HEK293T (cell line): Measurements from ENCODE around the gene AHDC1.

Experiments used
- CTCF ChIA-PET: fragments of 350-600 bp; formaldehyde crosslinking; extraction: SDS; loops from one replicate; lab custom pipeline; 2021; ENCODE audit warnings: antibody characterized with exemption, inconsistent platforms; lab: Yijun Ruan, JAX
- POLR2A ChIA-PET: fragments of 350-600 bp; formaldehyde crosslinking; extraction: SDS; loops from one replicate; lab custom pipeline; 2020; ENCODE audit warnings: antibody characterized with exemption, inconsistent platforms; lab: Yijun Ruan, JAX
- DNase-seq: peaks from one replicate; pipeline ENCODE4 v3.0.0; 2012; ENCODE audit warnings: mixed read lengths; ENCODE audit errors: extremely low spot score
- ARNT ChIP-seq: fragments of 450-650 bp; IDR thresholded peaks from 2 replicates; pipeline ENCODE4 v1.6.1; 2017; ENCODE audit warnings: mild to moderate bottlenecking
- BHLHE40 ChIP-seq: fragments of 450-650 bp; IDR thresholded peaks from 2 replicates; pipeline ENCODE4 v1.6.1; 2016; ENCODE audit warnings: mild to moderate bottlenecking, moderate library complexity, borderline replicate concordance
- CTBP1 ChIP-seq: fragments of 450-650 bp; IDR thresholded peaks from 2 replicates; pipeline ENCODE4 v1.6.1; 2016; ENCODE audit warnings: borderline replicate concordance
- ELF4 ChIP-seq: fragments of 450-650 bp; IDR thresholded peaks from 2 replicates; pipeline ENCODE4 v1.6.1; 2017; ENCODE audit warnings: antibody characterized with exemption
- FOXA1 ChIP-seq: fragments of 450-650 bp; IDR thresholded peaks from 2 replicates; pipeline ENCODE4 v1.6.1; 2016; ENCODE audit warnings: mild to moderate bottlenecking
- FOXK2 ChIP-seq: fragments of 450-650 bp; IDR thresholded peaks from 2 replicates; pipeline ENCODE4 v1.6.1; 2016; ENCODE audit warnings: mild to moderate bottlenecking
- FOXM1 ChIP-seq: fragments of 450-650 bp; IDR thresholded peaks from 2 replicates; pipeline ENCODE4 v1.6.1; 2017; ENCODE audit warnings: mild to moderate bottlenecking, borderline replicate concordance
- HDGF ChIP-seq: fragments of 450-650 bp; IDR thresholded peaks from 2 replicates; pipeline ENCODE4 v1.6.1; 2017; ENCODE audit warnings: antibody characterized with exemption, borderline replicate concordance
- L3MBTL2 ChIP-seq: fragments of 450-650 bp; conservative IDR thresholded peaks from 2 replicates; pipeline ENCODE4 v1.6.1; 2016; ENCODE audit warnings: mild to moderate bottlenecking
- LEF1 ChIP-seq: fragments of 450-650 bp; IDR thresholded peaks from 2 replicates; pipeline ENCODE4 v1.6.1; 2017; ENCODE audit warnings: mild to moderate bottlenecking, borderline replicate concordance
- NFRKB ChIP-seq: fragments of 450-650 bp; IDR thresholded peaks from 2 replicates; pipeline ENCODE4 v1.6.1; 2016; ENCODE audit warnings: mild to moderate bottlenecking, moderate library complexity
- PKNOX1 ChIP-seq: fragments of 450-650 bp; IDR thresholded peaks from 2 replicates; pipeline ENCODE4 v1.6.1; 2016
- SP1 ChIP-seq: fragments of 450-650 bp; IDR thresholded peaks from 2 replicates; pipeline ENCODE4 v1.6.1; 2017
- SUZ12 ChIP-seq: fragments of 450-650 bp; IDR thresholded peaks from 2 replicates; pipeline ENCODE4 v1.6.1; 2016; ENCODE audit warnings: mild to moderate bottlenecking
- TARDBP ChIP-seq: fragments of 450-650 bp; IDR thresholded peaks from 2 replicates; pipeline ENCODE4 v1.6.1; 2016
- ZNF384 ChIP-seq: fragments of 450-650 bp; IDR thresholded peaks from 2 replicates; pipeline ENCODE4 v1.6.1; 2016

The AHDC1 gene

GRCh38 chr1:27614625-27615344 lies 10.8 kb upstream of the AHDC1 start:
- ChIA-PET POLR2A (no interaction called here), CTCF (no interaction called here)
- DNase-seq, result no peak
- TF ChIP-seq TARDBP (no peak), ARNT (no peak), SP1 (no peak), FOXM1 (no peak), ELF4 (no peak), L3MBTL2 (no peak), ZNF384 (no peak), LEF1 (no peak), FOXA1 (no peak), PKNOX1 (no peak), FOXK2 (no peak), SUZ12 (no peak), HDGF (no peak), NFRKB (no peak)

DNA sequence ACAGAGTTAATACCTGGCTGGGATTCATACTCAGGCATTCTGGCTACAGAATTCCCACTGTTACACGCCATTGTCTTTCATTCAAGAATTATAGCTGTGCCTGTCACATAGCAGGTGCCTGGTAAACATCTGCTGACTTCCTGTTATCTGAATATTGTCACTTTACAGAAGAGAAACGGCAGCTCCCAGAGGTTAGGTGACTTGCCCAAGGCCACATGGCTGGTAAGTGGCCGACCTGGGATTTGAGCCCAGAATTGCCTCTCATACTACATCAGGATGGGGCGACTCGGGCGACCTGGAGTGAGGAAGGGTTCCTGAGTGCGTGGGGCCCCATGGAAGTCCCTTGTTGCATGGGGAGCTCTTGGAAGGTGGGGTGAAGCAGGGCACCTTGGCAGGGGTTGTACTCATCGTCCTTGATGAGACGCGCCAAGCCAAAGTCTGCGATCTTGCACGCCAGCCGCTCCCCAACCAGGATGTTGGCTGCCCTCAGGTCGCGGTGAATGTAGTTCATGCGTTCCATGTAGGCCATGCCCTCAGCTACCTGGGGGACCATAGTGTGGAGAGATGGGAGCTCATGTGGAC lies 10.2 kb upstream of the AHDC1 start:
- DNase-seq, result no peak
- ChIA-PET POLR2A (interaction anchor here (1.6 kb wide), 1 partner anchor 49 kb away, joined by 3 read pairs; no protein-coding TSS in a partner anchor), CTCF (no interaction called here)
- no peak for TF ChIP-seq HDGF
- no peak for TF ChIP-seq ARNT
- TF ChIP-seq ELF4, result no peak
- TF ChIP-seq CTBP1, result no peak
- no peak for TF ChIP-seq FOXA1
- TF ChIP-seq SUZ12, result no peak
- TF ChIP-seq TARDBP, result no peak
- no peak for TF ChIP-seq BHLHE40
- TF ChIP-seq L3MBTL2, result no peak
- TF ChIP-seq LEF1, result no peak
- no peak for TF ChIP-seq ZNF384
- TF ChIP-seq PKNOX1, result no peak
- TF ChIP-seq NFRKB, result no peak
- no peak for TF ChIP-seq FOXK2
- TF ChIP-seq FOXM1, result no peak

DNA sequence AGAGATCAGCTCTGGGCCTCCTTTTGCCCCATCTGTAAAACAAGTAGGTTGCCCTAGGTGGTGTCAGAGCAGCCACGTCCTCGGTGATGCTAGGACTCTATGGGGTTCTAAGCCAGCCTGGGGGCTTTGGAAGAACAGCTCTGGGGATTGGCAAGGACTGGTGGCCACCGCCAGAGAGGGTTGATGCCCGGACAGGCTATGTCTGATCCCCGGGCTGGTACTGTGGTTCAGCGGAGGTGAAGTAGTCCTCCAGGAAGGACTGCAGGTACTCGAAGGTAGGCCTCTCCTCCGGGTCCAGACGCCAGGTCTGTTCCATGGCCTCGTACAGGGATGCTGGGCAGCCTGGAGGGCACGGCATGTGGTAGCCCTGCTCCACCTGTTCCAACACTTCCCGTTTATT lies 8.8 kb upstream of the AHDC1 start:
- ChIA-PET CTCF (no interaction called here), POLR2A (interaction anchor here (1.6 kb wide), 1 partner anchor 50 kb away, joined by 3 read pairs; no protein-coding TSS in a partner anchor)
- no peak for DNase-seq
- TF ChIP-seq FOXA1 (no peak), ELF4 (no peak), L3MBTL2 (no peak), SP1 (no peak), HDGF (no peak), ARNT (no peak), FOXK2 (no peak), CTBP1 (no peak), SUZ12 (no peak)

DNA sequence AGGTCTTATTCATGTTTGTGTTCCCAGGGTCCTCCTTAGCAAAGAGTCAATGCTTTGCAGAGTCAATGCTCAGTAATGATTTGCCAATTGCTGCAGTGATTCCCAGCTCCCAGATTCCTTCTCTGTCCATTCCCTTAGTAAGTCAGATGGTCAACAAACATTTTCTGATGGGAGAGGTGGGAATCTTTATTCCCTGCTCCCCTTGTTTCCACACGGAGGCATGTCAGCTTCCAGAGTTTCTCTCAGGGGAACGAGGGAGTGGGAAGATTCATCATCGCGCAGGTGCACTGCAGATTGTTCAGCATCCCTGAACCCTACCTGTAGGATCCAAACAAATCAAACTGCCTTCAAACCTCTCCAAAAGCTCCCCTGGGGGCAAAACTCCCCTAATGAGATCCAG lies 7.5 kb upstream of the AHDC1 start:
- ChIA-PET CTCF (interaction anchor here (0.6 to 5.5 kb wide), 3 partner anchors 51 to 59 kb away, joined by 4 to 54 read pairs (median 5); no protein-coding TSS in a partner anchor), POLR2A (no interaction called here)
- no peak for DNase-seq
- TF ChIP-seq FOXM1, result no peak
- no peak for TF ChIP-seq ARNT
- no peak for TF ChIP-seq PKNOX1
- TF ChIP-seq FOXK2, result no peak
- TF ChIP-seq BHLHE40, result no peak
- no peak for TF ChIP-seq TARDBP
- TF ChIP-seq LEF1, result no peak
- TF ChIP-seq HDGF, result no peak
- TF ChIP-seq ELF4, result no peak
- no peak for TF ChIP-seq L3MBTL2
- no peak for TF ChIP-seq FOXA1
- no peak for TF ChIP-seq CTBP1
- no peak for TF ChIP-seq NFRKB
- no peak for TF ChIP-seq ZNF384
- no peak for TF ChIP-seq SP1
- no peak for TF ChIP-seq SUZ12

GRCh38 chr1:27609618-27610240 lies 5.8 kb upstream of the AHDC1 start:
- no peak for DNase-seq
- TF ChIP-seq BHLHE40 (no peak), SP1 (no peak), TARDBP (no peak), CTBP1 (no peak), SUZ12 (no peak), L3MBTL2 (no peak), LEF1 (no peak), ELF4 (no peak), ARNT (no peak), FOXA1 (no peak), ZNF384 (no peak), NFRKB (no peak), FOXM1 (no peak), FOXK2 (no peak), HDGF (no peak), PKNOX1 (no peak)
- POLR2A ChIA-PET, result no interaction called here
- CTCF ChIA-PET, result interaction anchor here (1.6 to 5.5 kb wide), 2 partner anchors 53 kb away, joined by 4 to 54 read pairs; no protein-coding TSS in a partner anchor
